Activated T-cell treated with anti-CD3 and anti-CD28 coated beads for 48 hours (primary cell): Measurements from ENCODE around the gene USP40.

Experiments used
- DNase-seq: peaks from one replicate; pipeline ENCODE4 v3.0.0-alpha.2; 2020; ENCODE audit warnings: low read depth

The USP40 gene

GRCh38 chr2:233553366-233553765 is 13.2 kb downstream of the USP40 start:
- DNase-seq, result no peak

GRCh38 chr2:233551491-233551890 is 15.1 kb downstream of the USP40 start:
- no peak for DNase-seq

GRCh38 chr2:233546774-233547173 is 19.8 kb downstream of the USP40 start:
- no peak for DNase-seq

GRCh38 chr2:233546101-233546500 is 20.5 kb downstream of the USP40 start:
- DNase-seq, result no peak

GRCh38 chr2:233544200-233544610 is 22.4 kb downstream of the USP40 start:
- no peak for DNase-seq

- no peak for DNase-seq
Observed at GRCh38 chr2:233542507-233542906, 24.1 kb downstream of the USP40 start.

GRCh38 chr2:233538741-233539140 is 27.8 kb downstream of the USP40 start:
- no peak for DNase-seq

- DNase-seq, result no peak
Observed at GRCh38 chr2:233535271-233535670, 31.3 kb downstream of the USP40 start.

GRCh38 chr2:233532971-233533370 is 33.6 kb downstream of the USP40 start:
- no peak for DNase-seq

GRCh38 chr2:233531955-233532354 is 34.6 kb downstream of the USP40 start:
- DNase-seq, result no peak

DNA sequence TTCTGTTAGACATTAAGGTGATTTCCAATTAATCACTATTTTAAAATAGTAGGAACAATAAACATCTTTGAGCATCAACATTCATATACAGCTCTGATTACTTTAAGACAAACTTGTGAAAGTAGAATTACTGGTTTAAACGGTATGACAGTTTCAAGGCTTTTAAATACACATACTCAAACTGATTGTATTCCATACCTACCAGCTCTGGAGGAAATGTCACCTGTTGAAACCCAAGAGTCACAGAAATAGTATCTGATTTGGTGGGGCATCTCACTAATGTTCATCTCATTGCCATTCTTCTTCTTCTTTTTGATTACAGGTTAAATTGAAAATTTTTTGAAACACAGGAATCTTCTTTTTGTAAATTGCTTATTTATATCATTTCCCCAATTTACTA is 36.2 kb downstream of the USP40 start:
- no peak for DNase-seq

- DNase-seq, result no peak
Observed at GRCh38 chr2:233528182-233528581, 38.4 kb downstream of the USP40 start.

- DNase-seq, result no peak
Observed at GRCh38 chr2:233525791-233526190, 40.8 kb downstream of the USP40 start.

DNA sequence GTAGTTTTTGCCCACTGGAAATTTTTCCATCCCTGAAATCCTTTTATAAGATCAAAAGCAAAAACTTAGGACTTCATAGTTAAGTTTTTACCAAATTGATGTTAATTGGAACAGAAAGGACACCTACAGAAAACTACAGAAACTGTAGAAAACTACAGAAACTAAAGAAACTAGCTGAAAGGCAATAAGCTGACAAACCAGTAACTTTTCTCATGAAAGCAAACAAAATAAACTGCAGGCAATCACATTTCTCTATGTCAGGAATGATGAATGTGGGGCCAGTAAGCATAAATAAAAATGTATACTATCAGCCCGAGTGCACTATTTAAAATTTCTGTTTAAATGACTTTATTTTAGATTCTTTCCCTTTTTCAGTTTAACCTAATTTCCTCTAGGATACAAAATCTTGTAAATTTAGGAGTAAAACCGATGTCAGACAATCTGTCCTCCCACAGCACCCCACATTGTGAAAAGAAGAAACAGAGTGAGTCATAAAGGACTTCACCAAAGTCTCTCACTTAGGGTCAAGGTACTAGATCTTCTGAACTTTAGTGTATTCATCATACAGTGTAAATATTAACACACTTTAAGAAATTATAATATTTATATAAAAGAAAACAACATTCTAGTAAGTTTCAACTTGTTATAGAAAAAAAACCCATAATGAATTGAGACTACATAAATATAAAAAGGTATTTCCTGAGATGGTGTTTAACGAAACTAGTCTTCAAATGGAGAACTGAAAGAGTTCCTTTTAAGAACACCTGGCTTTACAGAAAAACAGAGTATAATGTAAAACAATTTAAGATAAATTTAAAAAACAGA is 46.6 kb downstream of the USP40 start:
- DNase-seq, result no peak

DNA sequence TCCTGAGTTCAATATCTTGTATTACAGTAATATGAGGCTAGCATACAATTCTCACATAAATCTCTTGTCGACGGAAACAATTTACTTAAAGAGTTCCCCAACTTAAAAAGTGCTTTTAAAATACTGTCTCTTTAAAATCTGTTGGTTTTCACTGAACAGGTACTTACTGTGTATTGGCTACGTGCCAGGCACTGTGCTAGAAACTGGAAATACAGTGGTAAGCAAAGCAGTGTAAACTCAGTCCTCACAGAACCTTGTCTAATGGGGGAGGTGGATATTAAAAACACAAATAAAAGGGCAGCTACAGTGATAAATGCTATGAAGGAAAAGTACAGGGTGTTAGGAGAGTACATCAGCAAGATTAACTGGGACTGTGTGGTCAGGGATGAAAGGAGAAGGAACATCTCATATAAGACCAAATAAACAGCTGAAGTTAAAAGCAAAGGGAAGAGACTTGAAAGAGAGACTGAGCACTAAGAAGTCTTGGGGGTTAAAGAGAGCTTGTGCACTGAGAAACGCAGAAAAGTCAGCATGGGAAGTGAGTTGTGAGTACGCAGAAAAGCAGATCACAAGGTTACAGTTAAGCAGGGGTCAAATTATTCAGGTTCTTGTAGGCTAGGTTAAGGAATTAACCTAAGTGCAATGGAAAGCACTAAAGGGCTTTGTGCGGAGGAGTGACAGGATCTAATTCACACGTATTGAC is 52.5 kb downstream of the USP40 start:
- no peak for DNase-seq

DNA sequence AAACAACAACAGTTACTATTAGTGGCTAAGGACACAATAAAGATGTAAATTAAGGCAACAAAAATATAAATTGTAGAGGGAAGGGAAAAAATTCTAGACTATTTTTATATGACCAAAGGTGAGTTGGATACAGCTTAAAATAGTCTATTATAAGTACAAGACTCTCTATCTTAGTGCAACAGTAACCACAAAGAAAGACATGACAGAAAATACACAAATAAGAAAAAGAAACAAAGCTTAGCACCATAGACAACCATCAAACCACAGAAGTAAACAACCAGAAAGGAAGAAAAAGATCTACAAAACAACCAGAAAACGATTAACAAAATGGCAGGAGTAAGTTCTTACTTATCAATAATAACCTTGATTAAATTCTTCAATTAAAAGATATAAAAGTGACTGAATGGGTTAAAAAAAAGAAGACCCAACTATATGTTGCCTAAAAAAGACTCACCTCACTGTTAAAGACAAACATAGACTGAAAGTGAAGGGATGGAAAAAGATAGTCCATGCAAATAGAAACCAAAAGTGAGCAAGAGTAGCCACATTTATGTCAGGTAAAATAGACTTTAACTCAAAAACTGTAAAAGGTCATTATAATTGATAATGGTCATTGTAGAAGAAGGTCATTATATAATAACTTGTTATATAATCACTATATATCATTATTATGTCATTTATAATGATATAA is 62.5 kb downstream of the USP40 start:
- DNase-seq, result no peak

DNA sequence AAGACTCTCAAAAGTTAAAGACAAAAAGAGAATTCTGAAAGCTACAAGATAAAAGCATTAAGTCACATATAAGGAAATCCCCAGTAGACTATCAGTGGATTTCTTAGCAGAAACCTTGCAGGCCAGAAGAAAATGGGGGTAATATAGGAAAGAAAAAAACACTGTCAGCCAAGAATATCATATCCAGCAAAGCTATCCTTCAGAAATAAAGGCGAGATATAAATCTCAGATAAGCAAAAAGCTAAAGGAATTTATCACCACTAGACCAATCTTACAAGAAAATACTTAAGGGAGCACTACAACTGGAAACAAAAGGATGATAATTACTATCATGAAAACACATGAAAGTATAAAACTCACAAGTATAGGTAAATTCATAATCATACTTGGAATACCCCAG is 63.1 kb downstream of the USP40 start:
- DNase-seq, result no peak

GRCh38 chr2:233501198-233502076 is 65.1 kb downstream of the USP40 start:
- DNase-seq, result no peak

DNA sequence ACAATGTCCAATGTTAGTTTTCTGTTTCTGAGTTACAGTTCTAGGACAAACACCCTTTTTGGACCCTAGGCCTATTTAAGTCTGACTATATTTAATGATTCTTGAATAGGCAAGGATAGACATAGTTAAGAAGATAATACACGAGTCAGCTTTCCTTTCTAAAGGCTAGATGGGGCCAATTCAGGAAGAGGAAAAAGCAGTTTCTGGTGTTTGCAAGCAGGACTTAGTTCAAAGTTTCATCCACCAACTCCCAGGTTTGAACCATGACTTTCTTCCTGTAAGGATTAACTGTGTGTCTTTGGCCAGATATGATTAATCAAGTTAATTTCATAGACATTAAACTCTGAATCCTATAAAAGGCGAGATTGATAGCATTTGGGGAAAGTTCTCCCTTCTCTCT is 66.7 kb downstream of the USP40 start:
- no peak for DNase-seq

DNA sequence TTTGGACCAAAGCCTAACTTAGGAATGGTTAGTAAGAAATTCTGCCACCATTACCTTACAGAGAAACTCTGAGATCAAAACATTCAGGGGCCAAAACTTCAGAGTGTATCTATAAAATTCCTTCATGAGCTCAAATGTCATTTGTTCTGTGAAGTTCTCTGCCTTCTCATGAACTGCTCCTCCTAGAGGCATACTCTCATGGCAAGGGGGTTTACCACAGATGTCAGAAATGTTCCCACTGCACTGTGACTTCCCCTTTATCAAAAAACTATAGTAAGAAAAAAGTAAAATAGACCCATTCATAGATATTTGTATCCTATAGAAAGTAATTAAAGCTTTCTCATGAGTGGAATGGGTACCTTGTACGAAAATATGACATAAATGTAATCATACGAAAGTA is 68.5 kb downstream of the USP40 start:
- DNase-seq, result no peak

DNA sequence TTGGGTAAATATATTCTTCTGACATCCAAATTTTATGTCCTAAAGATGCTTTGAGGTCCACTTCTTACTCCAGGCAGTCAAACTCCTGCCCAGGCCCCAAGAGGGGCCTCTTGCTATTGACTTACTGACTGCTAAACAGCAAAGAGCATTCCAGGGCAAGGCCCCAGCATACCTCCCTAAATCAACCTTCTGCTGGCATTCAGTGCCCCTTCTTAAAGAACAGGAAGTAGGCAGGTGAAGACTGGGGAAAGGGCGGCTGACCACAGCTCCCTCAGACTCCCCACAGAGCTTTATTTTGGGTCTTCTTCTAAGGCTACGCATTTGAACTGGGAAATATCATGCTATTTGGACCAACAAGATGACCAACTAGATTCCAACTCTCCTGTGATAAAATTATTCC is 68.9 kb downstream of the USP40 start:
- no peak for DNase-seq
